GM21447 (cell line): Measurements from ENCODE around the gene TGFBI.

ENCODE experiments used
- ATAC-seq: cut with Tn5 transposase; IDR thresholded peaks from one replicate; pipeline ENCODE4 v1.9.1; 2021; ENCODE audit not compliant: unreplicated experiment

TGFBI gene

GRCh38 chr5:136028782-136029742 is at the start of gene TGFBI:
TSS of gene TGFBI (plus strand) at chr5:136028988. CDS start at chr5:136029056, 68 bp downstream.
- no peak for ATAC-seq

- no peak for ATAC-seq
These were observed 49.8 kb upstream of the TGFBI start for GRCh38 chr5:135978993-135979392.

GRCh38 chr5:135979510-135979909 is 49.3 kb upstream of the TGFBI start:
- no peak for ATAC-seq

GRCh38 chr5:135980620-135981019 is 48.2 kb upstream of the TGFBI start:
- ATAC-seq, result no peak

- no peak for ATAC-seq
These were observed 42.8 kb upstream of the TGFBI start for GRCh38 chr5:135985951-135986350.

- no peak for ATAC-seq
These were observed 42.4 kb upstream of the TGFBI start for GRCh38 chr5:135986401-135986800.

- ATAC-seq, result no peak
These were observed 41.8 kb upstream of the TGFBI start for GRCh38 chr5:135986891-135987401.

GRCh38 chr5:135988546-135988945 is 40.2 kb upstream of the TGFBI start:
- ATAC-seq, result no peak

- ATAC-seq, result no peak
These were observed 39.1 kb upstream of the TGFBI start for GRCh38 chr5:135989686-135990085.

GRCh38 chr5:135990528-135991255 is 38.1 kb upstream of the TGFBI start:
- no peak for ATAC-seq

- no peak for ATAC-seq
These were observed 37.4 kb upstream of the TGFBI start for GRCh38 chr5:135991429-135991828.

- ATAC-seq, result no peak
These were observed 35.4 kb upstream of the TGFBI start for GRCh38 chr5:135993335-135993879.

- ATAC-seq, result no peak
These were observed 34.7 kb upstream of the TGFBI start for GRCh38 chr5:135993880-135994636.

GRCh38 chr5:135995976-135996375 is 32.8 kb upstream of the TGFBI start:
- ATAC-seq, result no peak

- ATAC-seq, result no peak
These were observed 32.2 kb upstream of the TGFBI start for GRCh38 chr5:135996611-135997010.

GRCh38 chr5:135997673-135998335 is 31.0 kb upstream of the TGFBI start:
- ATAC-seq, result no peak

- ATAC-seq, result no peak
These were observed 29.9 kb upstream of the TGFBI start for GRCh38 chr5:135998889-135999288.

GRCh38 chr5:135999406-136000139 is 29.2 kb upstream of the TGFBI start:
- ATAC-seq, result no peak

- no peak for ATAC-seq
These were observed 28.6 kb upstream of the TGFBI start for GRCh38 chr5:136000147-136000546.

GRCh38 chr5:136000932-136001331 is 27.9 kb upstream of the TGFBI start:
- no peak for ATAC-seq
